Amniotic stem cell (primary cell): Measurements from ENCODE around the gene TRMT11.
"Not testable (repeated sequence)": the region's sequence is repeated elsewhere in the genome, so short reads cannot be mapped to it uniquely, and the experiment has no call there.

Experiments used
- DNase-seq: peaks from one replicate; lab custom pipeline; 2025; lab: John Stamatoyannopoulos, UW

TRMT11 gene

DNA sequence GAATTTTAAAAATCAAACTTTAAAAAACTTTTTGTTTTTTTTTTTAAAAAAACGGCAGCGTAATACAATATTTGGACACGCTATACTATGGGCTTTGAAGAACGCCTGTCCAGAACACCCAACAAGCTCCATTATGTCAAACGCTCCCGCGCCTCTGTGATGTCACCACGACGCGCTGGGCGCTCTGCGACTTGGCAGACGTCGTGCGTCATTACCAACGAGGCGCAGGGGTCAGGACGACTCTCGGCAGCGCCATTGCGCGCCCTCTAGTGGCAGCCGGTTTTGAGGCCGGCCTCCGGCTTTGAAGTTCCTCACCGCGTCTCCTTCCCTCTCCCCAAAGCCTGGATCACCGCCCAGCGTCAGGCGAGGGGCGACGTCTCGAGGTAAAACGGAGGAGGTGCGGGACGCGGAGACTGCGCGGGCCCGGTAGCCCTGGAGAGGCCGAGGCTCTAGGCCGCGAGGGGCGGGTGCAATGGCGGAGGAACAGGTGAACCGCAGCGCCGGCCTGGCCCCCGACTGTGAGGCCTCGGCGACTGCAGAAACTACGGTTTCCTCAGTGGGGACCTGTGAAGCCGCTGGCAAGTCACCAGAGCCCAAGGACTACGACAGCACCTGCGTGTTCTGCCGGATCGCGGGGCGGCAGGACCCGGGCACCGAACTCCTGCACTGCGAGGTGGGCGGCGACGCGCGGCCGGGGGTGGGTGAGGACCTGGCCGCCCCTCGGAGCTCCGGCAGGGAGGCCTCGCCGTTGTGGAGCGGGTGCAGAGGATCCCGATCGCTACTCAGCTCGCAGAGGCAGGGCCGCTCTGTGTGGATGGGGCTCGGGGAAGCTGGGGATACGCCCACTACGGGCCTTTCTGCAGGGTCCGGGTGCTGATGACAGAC is 29.6 kb upstream of the TRMT11 start, which contains the start of gene HINT3:
TSS of gene HINT3 (plus strand) at position 265 of the 885 bp plus-strand sequence. CDS start at position 473, 208 bp downstream.
- DNase-seq = peak; percentile 98

GRCh38 chr6:125957391-125957693 is 29.0 kb upstream of the TRMT11 start:
- no peak for DNase-seq

DNA sequence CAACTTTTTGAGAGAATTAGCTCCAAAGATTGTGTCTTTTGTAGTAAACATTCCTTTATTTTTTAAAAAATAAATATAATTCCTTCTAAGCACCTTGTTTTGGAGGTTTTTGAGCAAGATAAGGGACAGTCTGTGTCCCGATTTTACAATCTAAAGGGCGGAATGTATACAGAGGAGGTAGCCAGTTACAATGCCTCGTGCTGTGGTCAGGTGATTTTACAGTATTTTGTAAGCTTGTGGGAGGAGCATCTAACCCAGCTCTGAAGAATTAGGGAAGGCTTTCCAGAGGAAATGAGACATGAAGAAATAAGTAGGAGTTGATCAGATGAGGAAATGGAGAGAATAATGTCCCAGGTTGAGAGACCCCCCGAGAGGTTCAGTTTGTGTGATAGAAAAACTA is 28.5 kb upstream of the TRMT11 start:
- no peak for DNase-seq

- no peak for DNase-seq
Observed at GRCh38 chr6:125959041-125959440, 27.3 kb upstream of the TRMT11 start.

DNA sequence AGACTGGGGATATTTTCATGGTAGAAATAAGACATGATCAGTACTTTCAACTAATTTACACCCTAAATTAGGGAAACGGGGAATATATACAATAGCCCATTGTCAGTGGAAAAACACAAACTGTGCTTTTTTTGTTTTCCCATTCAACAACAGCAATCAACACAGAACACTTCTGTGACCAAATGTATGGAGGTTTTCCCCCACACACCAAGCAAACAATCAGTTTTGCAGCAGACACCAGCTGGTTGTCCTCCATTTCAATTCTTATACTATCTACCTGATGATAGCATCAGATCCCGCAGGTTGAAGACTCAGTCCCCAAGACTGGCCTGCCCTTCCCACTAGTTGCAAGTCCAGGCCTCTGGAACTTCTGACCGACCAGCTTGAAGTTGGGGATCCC is 25.2 kb upstream of the TRMT11 start:
- DNase-seq = no peak

DNA sequence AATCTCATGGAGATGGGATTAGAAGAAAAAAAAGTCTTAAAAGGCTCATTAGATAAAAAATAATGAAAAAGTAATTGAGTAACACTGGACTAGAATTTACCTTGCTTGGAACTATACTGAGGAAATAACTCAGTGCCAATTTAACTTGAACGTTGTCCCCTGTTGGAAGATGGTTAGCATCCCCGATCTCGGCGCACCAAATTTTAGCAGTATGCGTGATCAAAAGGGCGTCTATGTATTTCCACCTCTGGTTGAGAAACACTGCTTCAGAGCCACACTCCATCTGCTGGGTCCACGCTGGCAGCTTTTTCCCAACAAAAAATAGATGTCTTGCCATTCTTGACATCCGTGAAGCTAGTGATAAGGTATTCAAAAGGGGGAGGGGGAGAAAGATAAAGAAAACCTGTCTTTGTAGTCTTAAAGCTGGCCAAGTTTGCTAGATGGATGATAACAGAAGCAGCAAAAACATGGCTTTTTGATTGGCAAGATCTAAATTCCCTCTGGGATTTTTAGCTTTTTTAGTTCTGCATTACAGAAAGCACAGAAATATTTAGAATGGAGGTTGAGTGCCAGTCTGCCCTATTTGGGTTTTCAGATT is 23.3 kb upstream of the TRMT11 start:
- no peak for DNase-seq

- no peak for DNase-seq
Observed at GRCh38 chr6:125963817-125964216, 22.5 kb upstream of the TRMT11 start.

GRCh38 chr6:125966569-125966968 is 19.8 kb upstream of the TRMT11 start:
- DNase-seq = no peak

- no peak for DNase-seq
Observed at GRCh38 chr6:125968493-125968892, 17.8 kb upstream of the TRMT11 start.

DNA sequence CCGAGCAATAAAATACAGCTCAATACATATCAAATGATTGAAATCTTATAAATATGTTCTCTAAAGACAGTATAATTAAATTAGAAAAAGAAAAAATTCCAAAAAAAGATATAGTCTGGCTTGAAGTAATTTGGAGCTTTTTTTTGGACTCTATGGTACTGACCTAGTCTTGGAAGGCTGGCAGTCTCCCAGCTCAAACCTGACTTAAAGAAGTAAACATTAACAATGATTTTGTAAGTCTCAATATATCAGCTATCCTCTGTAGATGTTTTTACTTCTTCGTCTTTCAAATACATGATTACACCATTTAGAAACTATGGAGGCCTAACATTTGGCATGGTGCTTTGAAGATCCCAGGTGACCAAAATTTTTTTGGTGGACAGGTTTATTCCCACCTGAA is 15.6 kb upstream of the TRMT11 start:
- DNase-seq = no peak

- DNase-seq = not testable (repeated sequence)
Observed at GRCh38 chr6:125972478-125972877, 13.9 kb upstream of the TRMT11 start.

- DNase-seq = peak; percentile 58
Observed at GRCh38 chr6:125974214-125974866, 12.0 kb upstream of the TRMT11 start.

DNA sequence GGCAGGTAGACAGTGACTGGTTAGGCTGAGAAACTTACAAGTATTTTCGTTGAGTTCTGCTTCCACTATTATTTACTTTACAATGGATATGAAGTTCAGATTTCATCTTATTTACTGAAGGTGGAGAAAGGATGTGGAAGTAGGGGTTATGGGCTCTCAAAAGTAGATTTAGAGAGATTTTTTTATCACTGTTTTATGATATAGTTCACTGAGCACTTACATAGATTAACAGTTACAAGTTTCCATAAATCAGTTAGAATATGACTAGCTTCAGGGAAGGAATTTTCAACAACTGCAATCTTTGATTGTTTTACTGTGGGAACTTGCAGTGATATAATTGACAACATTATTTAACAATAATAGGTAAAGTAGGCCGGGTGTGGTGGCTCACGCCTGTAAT is 7.2 kb upstream of the TRMT11 start:
- DNase-seq = no peak

GRCh38 chr6:125981571-125982185 is 4.7 kb upstream of the TRMT11 start:
- no peak for DNase-seq

GRCh38 chr6:125983246-125983945 is 2.9 kb upstream of the TRMT11 start:
- DNase-seq = no peak

GRCh38 chr6:125984311-125984710 is 2.0 kb upstream of the TRMT11 start:
- DNase-seq = no peak

- DNase-seq = no peak
Observed at GRCh38 chr6:125985522-125985921, 818 bp upstream of the TRMT11 start.

- DNase-seq = no peak
Observed at GRCh38 chr6:125985979-125986300, 400 bp upstream of the TRMT11 start.

- DNase-seq = no peak
Observed at GRCh38 chr6:125987026-125987617, 782 bp downstream of the TRMT11 start.

DNA sequence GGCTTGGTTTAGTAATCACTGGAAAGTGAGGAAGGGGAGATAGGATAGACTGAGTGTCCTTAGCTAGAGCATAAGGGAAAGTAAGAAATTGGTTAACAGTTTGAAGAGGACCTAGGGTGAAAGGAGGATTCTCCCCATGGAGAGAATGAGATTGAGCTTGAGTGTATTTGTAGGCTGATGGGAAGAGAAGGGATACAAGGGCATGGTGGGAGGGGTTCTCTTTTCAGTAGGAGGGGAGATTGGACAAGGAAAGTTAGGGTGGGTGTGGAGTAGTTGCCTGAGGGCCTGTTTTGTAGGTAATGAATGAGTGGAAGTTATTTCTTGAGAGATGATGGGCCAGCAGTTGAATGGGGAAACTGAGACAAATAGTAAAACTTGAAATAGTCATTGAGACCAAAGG is 1.9 kb downstream of the TRMT11 start:
- no peak for DNase-seq

DNA sequence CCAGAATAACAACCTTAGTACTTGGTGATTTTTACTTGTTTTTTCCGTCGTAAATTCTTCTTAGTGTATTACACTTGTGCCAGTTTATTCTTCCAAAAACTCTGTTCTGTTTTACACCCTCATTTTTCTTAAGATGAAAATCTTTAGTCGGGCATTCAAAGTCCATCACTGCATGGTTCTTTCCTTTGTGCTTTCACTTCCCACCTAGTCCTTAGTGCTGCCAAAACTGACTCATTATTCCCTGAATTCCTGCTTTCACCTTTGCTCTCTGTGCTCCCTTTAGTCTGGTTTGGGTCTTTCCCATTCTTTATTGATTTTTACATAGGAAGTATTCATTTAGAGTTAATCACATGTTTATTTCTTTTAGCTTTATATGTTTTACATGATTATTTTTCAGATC is 3.3 kb downstream of the TRMT11 start:
- DNase-seq = no peak

DNA sequence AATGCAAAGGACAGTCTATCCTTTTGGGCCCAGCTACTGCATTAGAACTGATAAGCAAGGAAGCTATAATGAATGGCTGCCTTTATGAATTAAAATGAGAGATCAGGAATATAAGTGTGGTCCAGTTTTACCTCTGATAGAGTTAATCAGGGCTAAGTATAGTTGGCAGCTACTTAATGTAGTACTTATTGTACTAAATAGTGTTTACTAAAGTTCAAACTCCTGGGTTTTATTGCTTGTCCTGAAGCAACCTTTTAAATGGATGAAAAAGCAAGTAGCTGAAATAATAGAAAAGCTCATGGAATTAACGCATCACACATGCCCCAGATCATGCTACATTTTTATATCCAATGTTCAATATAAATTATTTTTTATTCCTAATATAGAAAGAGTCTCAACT is 5.3 kb downstream of the TRMT11 start:
- DNase-seq = no peak
